NCI-H2081 treated with DMSO at 0.1 percent for 48 hours (cell line): ENCODE measurements around the gene LSM5.
"Not testable (repeated sequence)": the region's sequence is repeated elsewhere in the genome, so short reads cannot be mapped to it uniquely, and the experiment has no call there.

Source experiments
- DNase-seq: peaks from one replicate; lab custom pipeline; 2025; lab: John Stamatoyannopoulos, UW

LSM5 gene

DNA sequence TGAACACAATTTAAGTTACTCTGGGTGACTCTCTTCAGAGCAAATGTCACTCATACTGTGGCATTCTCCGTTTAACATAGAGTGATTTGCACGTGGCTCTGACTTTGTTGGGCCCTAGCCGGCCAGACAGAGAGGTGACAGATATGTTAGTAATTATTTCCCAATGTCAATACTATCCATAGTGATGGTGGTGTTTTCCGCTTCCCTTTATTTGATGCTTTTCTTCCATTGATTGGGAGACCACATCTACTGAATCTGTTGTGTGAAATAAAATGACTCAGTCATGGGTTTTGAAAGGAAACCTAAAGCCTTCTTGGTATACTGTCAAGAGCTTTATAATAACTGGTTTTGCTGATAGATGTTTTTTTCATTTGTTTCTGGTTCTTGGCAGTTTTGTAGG lies 12.5 kb upstream of the LSM5 start:
- no peak for DNase-seq

GRCh38 chr7:32501522-32501921 lies 11.3 kb upstream of the LSM5 start:
- no peak for DNase-seq

DNA sequence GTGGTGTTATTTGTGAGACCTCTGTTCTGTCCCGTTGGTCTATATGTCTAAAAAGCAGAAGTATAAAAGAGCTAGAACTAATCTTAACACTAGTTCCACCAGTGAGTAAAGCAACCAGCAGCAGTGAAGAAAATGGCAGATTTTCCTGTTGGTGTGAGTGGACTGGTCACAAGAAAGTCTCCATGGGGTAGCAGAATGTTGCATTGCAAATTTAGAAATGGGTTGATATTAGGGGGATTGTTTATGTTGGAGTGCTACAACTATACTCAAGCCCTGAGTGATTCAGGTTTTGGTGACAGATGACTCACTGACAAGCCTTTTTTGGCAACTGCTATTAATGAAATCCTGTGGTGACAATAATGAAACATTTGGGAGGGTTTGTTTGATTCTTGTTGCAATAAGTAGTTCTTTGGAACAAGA lies 10.8 kb upstream of the LSM5 start:
- no peak for DNase-seq

DNA sequence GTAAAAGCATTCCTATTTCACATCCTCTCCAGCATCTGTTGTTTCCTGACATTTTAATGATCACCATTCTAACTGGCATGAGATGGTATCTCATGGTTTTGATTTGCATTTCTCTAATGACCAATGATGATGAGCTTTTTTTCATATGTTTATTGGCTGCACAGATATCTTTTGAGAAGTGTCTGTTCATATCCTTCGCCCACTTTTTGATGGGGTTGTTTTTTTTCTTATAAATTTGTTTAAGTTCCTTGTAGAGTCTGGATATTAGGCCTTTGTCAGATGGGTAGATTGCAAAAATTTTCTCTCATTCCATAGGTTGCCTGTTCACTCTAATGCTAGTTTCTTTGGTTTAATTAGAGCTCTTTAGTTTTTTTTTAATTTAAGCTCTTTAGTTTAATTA lies 10.0 kb upstream of the LSM5 start:
- DNase-seq: not testable (repeated sequence)

- not testable (repeated sequence) for DNase-seq
Observed at GRCh38 chr7:32499755-32500154, 9.6 kb upstream of the LSM5 start.

DNA sequence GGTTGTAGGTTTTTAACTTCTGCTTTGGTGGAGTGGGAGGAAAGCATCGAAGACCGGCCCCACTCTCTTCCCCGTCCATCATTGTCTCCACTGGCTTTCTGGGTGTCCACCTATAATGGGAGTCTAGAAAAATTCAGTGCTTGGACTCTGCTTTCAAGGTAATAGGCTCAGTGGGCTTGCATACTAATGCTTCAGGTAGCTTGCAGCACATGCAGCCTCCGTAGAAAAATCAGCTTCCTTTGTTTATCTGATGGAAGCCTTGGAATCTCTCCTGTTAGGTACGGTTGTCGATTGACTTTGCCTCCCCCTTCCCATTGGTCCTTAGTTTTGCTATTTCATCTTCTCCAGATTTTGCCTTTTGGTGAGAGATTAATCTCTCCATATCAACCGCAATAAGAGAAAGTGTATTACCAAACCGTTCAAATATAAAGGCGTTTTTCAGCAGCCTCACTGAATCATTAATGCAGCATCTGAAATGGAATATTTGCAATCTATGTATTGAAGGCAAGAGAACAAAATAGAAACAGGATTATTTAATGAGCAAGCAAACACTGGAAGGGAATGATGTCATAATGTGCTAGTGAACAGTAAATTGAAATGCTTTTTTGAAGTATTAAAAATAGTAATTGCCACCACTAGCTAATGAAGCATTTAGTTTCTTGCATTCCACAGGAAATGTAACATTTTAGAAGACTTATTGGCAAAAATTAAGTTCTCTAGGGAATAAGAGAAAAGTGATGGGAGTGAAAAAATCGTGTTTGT lies 6.1 kb upstream of the LSM5 start:
- no peak for DNase-seq

GRCh38 chr7:32495298-32496051 lies 5.3 kb upstream of the LSM5 start, which contains the start of gene AVL9:
Gene AVL9, plus strand, starts transcription at chr7:32495489. Its CDS starts 221 bp downstream, at chr7:32495710.
- peak; percentile 86 for DNase-seq

DNA sequence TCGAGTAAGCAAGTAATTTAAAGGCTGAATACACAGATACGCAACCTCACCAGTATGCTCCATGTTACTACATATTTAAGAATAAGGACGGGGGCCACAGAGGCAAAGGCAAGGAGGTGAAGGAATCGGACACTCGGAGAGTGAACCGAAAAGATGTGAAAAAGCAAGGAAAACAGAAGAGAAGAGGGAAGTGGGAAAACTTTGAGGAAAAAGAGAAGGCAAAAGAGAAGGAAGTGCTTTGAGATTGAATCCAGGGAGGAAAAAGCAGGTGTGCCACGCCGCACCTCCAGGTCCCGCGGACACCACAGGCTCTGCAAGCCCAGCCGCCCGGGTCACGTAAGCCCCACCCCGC lies 4.7 kb upstream of the LSM5 start:
- no peak for DNase-seq

- DNase-seq: no peak
Observed at GRCh38 chr7:32489788-32490126, 423 bp downstream of the LSM5 start.

GRCh38 chr7:32481921-32482320 lies 8.3 kb downstream of the LSM5 start:
- DNase-seq: no peak

- DNase-seq: no peak
Observed at GRCh38 chr7:32481176-32481575, 9.0 kb downstream of the LSM5 start.

DNA sequence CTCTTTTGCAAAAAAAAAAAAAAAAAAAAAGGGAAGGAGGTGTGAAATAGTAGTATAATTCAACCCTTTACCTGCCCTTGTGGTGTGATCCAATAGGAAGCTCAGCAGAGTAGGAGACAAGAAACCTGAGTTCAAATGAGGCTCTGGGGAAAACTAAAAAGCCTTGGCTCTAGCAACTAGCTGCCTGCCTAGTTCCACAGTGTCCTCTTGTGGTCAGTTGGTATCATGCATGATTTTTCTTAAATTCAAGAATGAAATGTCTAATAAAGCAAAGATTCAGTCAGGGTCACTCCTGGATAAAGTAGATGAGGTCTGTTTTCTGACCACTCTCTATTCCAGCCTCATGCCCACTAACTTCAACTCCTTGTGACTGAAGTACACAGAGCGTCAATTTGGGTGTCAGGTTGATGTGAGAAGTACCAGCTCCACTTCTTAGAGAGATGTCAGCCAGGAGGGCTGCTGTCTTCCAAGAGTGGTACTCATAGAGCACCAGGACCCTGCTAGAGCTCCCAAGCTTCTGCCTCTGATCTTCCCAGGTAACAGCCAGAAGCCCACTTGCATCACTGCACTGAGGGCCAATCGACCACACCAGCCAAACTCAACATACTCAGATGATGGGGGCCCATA lies 10.5 kb downstream of the LSM5 start:
- DNase-seq: no peak

DNA sequence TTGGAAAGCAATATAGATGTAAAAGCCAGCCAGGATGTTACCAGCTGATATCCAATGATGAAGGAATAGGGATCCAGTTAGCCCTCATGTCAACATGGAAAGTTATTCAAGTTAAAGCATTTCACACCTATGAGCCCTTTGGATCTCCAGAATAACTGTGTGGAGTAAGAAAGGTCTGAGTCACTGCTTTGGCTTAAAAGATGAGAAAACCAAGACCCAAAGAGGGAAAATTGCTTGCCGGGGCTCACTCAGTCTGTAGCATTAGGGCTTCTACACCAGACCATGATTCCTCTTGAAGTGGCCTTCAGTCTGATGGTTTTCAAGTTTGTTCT lies 12.6 kb downstream of the LSM5 start:
- DNase-seq: no peak

- DNase-seq: no peak
Observed at GRCh38 chr7:32476816-32477648, 13.1 kb downstream of the LSM5 start.

- no peak for DNase-seq
Observed at GRCh38 chr7:32474008-32474407, 16.2 kb downstream of the LSM5 start.

DNA sequence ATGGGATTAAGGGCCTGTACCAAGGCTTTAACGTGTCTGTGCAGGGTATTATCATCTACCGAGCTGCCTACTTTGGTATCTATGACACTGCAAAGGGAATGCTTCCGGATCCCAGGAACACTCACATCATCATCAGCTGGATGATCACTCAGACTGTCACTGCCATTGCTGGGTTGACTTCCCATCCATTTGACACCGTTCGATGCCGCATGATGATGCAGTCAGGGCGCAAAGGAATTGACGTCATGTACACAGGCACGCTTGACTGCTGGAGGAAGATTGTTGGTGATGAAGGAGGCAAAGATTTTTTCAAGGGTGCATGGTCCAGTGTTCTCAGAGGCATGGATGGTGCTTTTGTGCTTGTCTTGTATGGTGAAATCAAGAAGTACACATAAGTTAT lies 18.2 kb downstream of the LSM5 start:
- DNase-seq: no peak

DNA sequence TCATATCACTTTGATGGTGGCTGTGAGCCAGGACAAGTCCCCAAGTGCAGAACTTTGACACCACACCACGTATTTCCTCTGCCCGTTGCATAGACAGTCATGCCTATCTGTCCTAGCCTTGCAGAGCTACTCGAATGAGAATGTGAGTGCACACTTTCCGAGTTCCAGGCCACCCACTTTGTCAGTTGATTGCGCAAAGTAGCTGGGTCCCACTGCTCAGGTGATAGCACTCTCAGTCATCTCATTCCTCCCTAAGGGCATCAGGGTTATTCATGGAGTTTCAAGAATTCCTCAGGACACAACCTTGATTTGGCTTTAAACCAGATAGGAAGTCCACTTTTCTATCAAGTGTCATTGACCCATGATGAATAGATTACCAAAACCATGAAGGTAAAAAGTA lies 19.3 kb downstream of the LSM5 start:
- no peak for DNase-seq

DNA sequence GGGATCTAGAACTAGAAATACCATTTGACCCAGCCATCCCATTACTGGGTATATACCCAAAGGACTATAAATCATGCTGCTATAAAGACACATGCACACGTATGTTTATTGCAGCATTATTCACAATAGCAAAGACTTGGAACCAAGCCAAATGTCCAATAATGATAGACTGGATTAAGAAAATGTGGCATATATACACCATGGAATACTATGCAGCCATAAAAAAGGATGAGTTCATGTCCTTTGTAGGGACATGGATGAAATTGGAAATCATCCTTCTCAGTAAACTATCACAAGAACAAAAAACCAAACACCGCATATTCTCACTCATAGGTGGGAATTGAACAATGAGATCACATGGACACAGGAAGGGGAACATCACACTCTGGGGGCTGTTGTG lies 20.2 kb downstream of the LSM5 start:
- not testable (repeated sequence) for DNase-seq

- DNase-seq: not testable (repeated sequence)
Observed at GRCh38 chr7:32464641-32465416, 25.4 kb downstream of the LSM5 start.

GRCh38 chr7:32462977-32463376 lies 27.2 kb downstream of the LSM5 start:
- DNase-seq: no peak

GRCh38 chr7:32462451-32462850 lies 27.7 kb downstream of the LSM5 start:
- DNase-seq: no peak

DNA sequence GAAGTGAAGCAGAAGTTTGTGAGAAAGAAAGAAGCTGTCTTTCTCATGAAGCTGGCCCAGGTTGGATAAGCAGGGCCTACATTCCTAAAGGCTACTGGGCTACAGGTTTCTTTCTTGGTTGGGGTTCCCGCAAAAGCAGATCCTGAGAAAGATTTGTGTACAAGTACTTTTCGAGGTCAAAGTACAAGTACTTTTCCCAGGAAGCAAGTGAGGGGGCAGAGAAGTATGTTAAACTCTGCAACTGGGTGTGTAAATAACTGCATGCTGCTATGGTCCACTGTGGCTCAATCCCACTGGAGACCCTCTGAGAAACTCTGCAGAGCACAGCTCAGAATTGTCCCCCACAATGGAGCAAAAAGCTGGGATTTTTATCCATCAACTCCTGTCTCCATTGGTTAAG lies 28.7 kb downstream of the LSM5 start:
- no peak for DNase-seq
